NCI-H2107 (cell line): ENCODE results near the gene SERPINB12.
A peak's percentile ranks its signal among the peaks of the same experiment; 100 is the strongest.

Experiments
- DNase-seq: peaks from one replicate; lab custom pipeline; 2025; lab: John Stamatoyannopoulos, UW

Gene SERPINB12

GRCh38 chr18:63542069-63542468 is at the start of gene SERPINB12:
Gene SERPINB12, plus strand, starts transcription at chr18:63542369. Its CDS starts 13,791 bp downstream, at chr18:63556160.
- no peak for DNase-seq

- DNase-seq = no peak
Measured at GRCh38 chr18:63492851-63493250, 49.3 kb upstream of the SERPINB12 start.

- DNase-seq = no peak
Measured at GRCh38 chr18:63495675-63496074, 46.5 kb upstream of the SERPINB12 start.

- DNase-seq = no peak
Measured at GRCh38 chr18:63505566-63506335, 36.4 kb upstream of the SERPINB12 start.

- DNase-seq = no peak
Measured at GRCh38 chr18:63506336-63506646, 35.9 kb upstream of the SERPINB12 start.

- DNase-seq = no peak
Measured at GRCh38 chr18:63508596-63508995, 33.6 kb upstream of the SERPINB12 start.

GRCh38 chr18:63511285-63511684 is 30.9 kb upstream of the SERPINB12 start:
- DNase-seq = no peak

- no peak for DNase-seq
Measured at GRCh38 chr18:63514326-63514725, 27.8 kb upstream of the SERPINB12 start.

GRCh38 chr18:63514888-63515678 is 27.1 kb upstream of the SERPINB12 start:
- no peak for DNase-seq

- DNase-seq = no peak
Measured at GRCh38 chr18:63515801-63516200, 26.4 kb upstream of the SERPINB12 start.

GRCh38 chr18:63518178-63519012 is 23.8 kb upstream of the SERPINB12 start:
- DNase-seq = peak; percentile 85

GRCh38 chr18:63520053-63520685 is 22.0 kb upstream of the SERPINB12 start:
- no peak for DNase-seq

- no peak for DNase-seq
Measured at GRCh38 chr18:63523660-63524059, 18.5 kb upstream of the SERPINB12 start.

GRCh38 chr18:63527251-63527650 is 14.9 kb upstream of the SERPINB12 start:
- no peak for DNase-seq

GRCh38 chr18:63528863-63529492 is 13.2 kb upstream of the SERPINB12 start:
- DNase-seq = no peak

- DNase-seq = no peak
Measured at GRCh38 chr18:63532471-63532870, 9.7 kb upstream of the SERPINB12 start.

- no peak for DNase-seq
Measured at GRCh38 chr18:63534615-63535014, 7.6 kb upstream of the SERPINB12 start.

GRCh38 chr18:63539904-63540510 is 2.2 kb upstream of the SERPINB12 start:
- DNase-seq = no peak

- no peak for DNase-seq
Measured at GRCh38 chr18:63544017-63544416, 1.8 kb downstream of the SERPINB12 start.

GRCh38 chr18:63545000-63545399 is 2.8 kb downstream of the SERPINB12 start:
- DNase-seq = no peak

- DNase-seq = no peak
Measured at GRCh38 chr18:63550068-63550467, 7.9 kb downstream of the SERPINB12 start.
